ENCODE results near the gene ATAT1.
A peak's percentile ranks its signal among the peaks of the same experiment; 100 is the strongest.

ATAT1 gene

GRCh38 chr6:30613251-30614043, 13.2 kb upstream of the ATAT1 start:
- DNase-seq = no peak

GRCh38 chr6:30614044-30614842, 12.4 kb upstream of the ATAT1 start:
- no peak for DNase-seq

GRCh38 chr6:30614843-30615218, 11.8 kb upstream of the ATAT1 start:
- DNase-seq = no peak

DNA sequence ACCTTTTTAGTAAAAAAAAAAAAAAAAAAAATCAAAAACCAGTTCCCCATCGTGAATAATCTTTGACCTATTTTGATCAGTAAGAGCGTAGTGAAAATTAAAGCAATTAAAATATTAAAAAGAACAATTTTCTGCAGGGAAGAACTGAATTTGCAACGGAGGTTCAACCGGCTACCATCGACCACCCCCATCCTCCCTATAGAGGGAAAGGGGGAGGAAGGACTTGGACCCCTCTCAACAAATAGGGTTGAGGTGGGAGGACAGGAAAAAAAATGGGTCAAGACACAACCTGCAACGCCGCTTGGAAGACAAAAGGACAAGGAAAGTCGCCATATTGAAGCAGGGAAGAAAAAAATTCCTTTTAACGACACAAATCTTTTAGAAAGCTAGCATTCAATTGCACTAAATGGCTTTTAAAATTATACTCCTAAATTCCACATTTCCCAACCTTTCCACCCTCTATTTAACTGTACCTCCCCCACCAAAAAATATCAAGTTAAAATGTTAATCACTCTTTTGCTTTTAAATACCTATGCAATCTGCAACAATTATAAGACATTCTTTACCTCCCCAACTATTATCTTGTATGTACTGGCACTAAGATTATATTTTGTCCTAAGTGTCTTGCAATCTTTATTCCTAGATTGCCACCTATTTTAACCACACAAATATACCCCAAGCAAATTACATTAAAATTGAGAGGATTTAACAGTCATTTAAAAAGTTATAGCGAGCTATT, 11.3 kb upstream of the ATAT1 start:
- no peak for DNase-seq

GRCh38 chr6:30615958-30616810, 10.5 kb upstream of the ATAT1 start:
- DNase-seq = no peak

GRCh38 chr6:30616811-30617564, 9.7 kb upstream of the ATAT1 start, which contains the start of gene PPP1R10:
Gene PPP1R10, minus strand, starts transcription at chr6:30617243. Its CDS starts 7,299 bp downstream, at chr6:30609944.
- DNase-seq = peak; percentile 34

DNA sequence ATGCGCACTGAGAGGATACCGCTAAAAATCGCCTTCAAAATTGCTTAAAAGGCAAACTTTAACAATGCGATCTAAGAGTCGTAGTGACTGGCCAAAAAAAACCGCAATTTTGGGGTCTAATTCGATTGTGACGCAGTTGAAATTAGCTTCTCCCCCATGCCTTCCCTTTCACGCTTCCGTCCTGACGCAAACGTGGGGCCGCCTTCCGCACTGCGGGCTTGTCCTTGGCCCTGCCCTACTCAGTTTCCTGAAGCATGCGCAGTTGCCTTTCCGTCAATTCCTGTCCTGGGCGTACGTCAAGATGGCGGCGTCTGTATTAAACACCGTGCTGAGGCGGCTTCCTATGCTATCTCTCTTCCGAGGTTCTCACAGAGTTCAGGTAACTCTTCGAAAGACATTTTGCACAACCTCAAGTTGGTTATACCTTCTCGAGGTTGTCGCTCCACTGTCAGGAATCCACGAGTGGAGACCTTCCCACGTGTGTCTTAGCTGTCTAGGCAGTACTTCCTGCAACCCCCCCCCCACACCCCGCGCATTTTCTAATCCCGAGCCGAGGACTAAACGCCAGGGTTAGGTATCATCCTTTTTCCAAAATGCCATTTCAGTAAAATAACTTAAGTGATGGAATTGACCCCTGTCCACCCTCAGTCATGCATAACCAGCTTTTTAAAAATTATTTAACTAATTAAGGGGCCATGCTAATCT, 9.0 kb upstream of the ATAT1 start, which contains the start of gene MRPS18B:
TSS of gene MRPS18B (plus strand) at position 276 of the 705 bp plus-strand sequence. CDS start at position 302, 26 bp downstream.
- no peak for DNase-seq

- no peak for DNase-seq
Observed at GRCh38 chr6:30618270-30618797, 8.3 kb upstream of the ATAT1 start.

DNA sequence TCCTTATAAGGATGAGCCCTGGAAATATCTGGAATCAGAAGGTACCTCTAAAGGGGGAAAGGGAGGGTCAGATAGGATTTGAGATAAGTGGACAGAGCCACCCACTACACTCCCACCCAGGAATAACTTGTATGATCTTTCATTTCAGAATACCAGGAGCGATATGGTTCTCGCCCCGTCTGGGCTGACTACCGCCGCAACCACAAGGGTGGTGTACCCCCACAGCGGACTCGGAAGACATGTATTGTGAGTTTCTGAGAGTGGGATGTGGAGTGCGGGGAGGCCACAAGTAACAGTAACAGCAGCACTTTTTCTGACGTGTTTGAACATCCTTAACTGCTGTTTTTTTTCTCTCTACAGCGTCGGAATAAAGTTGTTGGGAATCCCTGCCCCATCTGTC, 7.1 kb upstream of the ATAT1 start:
- no peak for DNase-seq

- DNase-seq = no peak
Observed at GRCh38 chr6:30625511-30625910, 1.2 kb upstream of the ATAT1 start.

- DNase-seq = no peak
Observed at GRCh38 chr6:30635834-30636233, 9.2 kb downstream of the ATAT1 start.

DNA sequence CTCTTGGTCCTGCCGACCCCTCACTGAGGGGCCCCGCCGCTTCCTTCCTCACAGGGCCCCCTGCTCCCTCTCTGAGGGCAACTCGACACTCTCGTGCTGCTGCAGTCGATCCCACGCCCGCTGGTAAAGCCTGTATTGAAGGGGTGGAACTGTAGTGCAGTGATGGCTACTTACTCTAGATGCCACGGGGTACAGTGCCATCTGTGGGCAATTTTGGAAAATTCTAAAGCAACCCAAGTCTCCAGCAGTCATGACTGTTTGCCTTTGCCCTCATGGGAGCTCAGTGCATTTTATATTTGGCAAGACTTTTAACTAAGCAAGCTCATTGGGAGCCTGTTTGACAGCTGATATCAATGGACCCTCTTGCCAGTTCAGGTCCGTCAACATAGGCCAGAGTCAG, 13.8 kb downstream of the ATAT1 start:
- no peak for DNase-seq

DNA sequence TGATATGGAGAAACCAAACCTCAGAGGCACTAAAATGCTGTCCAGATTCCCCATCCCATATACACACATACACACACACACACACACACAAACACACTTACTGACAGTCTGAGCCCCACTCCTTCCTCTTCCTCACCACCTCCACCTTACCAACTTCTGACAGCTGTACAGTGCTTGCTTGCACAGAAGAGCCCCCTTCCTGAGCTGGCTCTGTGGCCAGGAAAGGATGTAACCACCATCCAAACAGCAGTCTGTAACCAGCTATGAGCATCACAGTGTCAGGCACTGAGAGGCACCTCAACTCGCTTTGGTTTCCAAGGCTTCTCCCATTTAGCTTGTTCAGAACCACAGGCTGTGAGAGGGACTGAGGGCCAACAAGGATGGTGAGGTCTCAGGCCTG, 14.4 kb downstream of the ATAT1 start:
- DNase-seq = no peak

GRCh38 chr6:30643656-30644055, 17.0 kb downstream of the ATAT1 start:
- no peak for DNase-seq

DNA sequence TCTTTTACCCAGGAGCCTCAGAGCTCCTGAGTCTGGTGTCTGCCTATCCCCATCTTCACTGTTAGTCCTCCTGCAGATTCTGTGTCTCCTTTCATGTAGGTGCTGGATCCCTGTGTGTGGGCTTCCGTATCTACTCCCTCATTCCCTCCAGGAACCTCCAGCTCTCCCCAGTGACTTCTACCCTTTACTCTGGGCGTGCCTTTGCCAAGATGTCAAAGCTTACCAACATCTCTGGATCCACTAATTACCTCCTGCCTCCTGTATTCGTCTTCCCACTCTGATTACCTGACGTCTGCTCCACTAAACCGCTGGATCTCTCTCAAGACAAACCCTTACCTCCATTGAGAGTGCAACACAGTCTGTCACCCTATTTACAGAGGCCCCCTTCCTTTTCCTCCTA, 18.1 kb downstream of the ATAT1 start:
- DNase-seq = no peak

- DNase-seq = no peak
Observed at GRCh38 chr6:30645989-30646388, 19.3 kb downstream of the ATAT1 start.

DNA sequence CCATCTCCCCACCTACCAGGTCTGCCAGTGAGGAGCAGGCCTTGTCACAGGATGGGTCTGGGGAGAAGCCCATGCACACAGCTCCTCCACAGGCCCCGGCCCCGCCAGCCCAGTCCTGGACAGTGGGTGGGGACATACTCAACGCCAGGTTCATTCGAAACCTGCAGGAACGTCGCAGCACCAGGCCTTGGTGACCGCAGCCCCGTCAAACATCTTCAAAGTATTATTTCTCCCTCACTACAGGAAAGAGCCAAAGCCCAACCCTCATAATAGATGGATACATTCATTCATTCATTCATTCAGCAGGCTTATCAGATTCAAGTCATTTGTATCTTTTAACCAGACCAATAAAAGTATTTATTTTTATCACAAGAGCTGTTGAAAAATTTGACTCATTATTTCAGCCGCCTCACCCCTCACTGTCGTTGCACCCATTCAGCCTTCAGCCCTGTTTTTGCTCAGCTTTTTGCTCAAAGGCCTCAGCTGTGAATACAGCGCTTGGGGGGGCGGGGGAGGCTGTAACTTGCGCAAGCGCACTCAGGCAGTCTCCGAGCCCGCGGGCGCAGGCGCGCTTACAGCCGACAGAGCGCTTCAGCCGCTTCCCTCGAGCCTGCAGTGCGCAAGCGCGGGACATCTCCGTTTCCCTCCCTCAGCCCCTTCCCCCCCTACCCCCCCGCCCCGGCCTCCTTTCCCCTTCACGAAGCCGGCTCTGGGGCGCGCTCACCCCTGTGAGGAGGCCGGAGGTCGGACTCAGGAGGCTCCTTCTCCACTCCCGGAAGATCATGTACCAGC, 20.0 kb downstream of the ATAT1 start, which contains the start of gene C6orf136:
TSS of gene C6orf136 (plus strand) at position 684 of the 792 bp plus-strand sequence. CDS start at position 783, 99 bp downstream.
- DNase-seq = no peak

DNA sequence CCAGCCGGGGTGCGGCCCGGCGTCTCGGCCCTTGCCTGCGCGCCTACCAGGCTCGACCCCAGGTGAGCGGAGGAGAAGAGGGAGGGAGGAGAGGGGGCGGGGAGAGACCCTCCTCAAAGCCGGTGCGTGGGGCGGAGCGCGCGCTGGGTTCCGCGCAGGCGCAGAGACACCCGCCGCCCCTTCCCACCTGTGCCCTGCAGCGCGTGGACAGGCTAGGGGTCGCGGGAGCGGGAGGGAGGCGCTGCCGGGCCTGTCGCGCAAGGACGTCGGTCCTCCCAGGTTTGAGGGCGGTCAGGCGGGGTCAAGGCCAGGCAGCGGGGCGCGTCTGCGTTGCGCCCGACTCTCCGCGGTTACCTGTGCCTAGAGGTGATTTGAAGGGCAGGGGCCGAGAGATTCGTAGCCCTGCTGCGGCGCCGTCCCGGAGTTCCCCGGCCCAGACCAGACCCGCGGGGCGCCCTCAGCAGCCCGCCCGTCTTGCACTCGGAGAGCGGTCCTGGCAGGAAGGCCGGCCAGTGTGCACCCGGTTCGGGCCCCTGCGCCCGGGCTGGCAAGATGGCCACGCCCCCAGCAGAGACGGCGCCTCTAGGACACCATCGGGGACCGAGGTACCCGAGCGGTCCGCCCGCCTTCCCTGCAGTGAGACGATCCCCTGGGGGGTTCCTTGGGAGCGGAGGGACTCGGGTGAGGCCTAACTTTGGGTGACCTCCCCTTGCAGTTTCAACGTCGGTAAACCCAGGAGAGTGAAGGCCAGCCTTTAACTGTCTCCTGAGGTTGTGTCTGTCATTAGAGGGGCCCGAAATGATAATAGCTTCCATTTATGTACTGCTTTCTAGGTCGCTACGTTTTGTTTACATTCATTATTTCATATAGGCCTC, 20.8 kb downstream of the ATAT1 start:
- DNase-seq = no peak

DNA sequence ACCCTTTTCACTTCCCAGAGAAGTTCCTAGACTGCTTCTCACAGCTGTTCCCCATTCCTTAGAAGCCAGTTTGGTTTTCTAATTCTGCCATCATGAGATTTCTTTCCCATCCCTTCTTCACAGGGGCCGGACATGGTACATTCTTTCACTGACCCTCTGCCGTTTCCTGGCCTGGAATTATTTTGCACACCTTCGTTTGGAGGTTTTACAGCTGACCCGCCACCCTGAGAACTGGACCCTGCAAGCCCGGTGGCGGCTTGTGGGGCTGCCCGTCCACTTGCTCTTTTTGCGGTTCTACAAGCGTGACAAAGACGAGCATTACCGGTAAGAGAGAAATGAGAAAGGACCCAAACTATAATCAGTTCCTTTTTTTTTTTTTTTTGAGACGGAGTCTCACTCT, 24.5 kb downstream of the ATAT1 start:
- DNase-seq = no peak
